ENCODE measurements around the gene PRDM5.
"Not testable (repeated sequence)": the region's sequence is repeated elsewhere in the genome, so short reads cannot be mapped to it uniquely, and the experiment has no call there.

Gene PRDM5

GRCh38 chr4:120658772-120659171 lies 263.8 kb downstream of the PRDM5 start:
- TF ChIP-seq CTCF (IDR thresholded peaks at IDR 0.05; ENCODE audit: low read depth, low read length, missing control alignments) = no peak
- no peak overlapping the region for H3K4me3 ChIP-seq (replicated peaks; ENCODE audit: low read depth, low read length)
- DNase-seq (ENCODE audit: extremely low read depth, low read depth) = no peak

- no peak for DNase-seq (ENCODE audit: extremely low read depth, low read depth)
- no peak for TF ChIP-seq CTCF (IDR thresholded peaks at IDR 0.05; ENCODE audit: low read depth, low read length, missing control alignments)
- H3K4me3 ChIP-seq (replicated peaks; ENCODE audit: low read depth, low read length) = no peak overlapping the region
These were observed 268.5 kb downstream of the PRDM5 start for GRCh38 chr4:120653804-120654573.

GRCh38 chr4:120648336-120648735 lies 274.2 kb downstream of the PRDM5 start:
- not testable (repeated sequence) for H3K4me3 ChIP-seq (replicated peaks; ENCODE audit: low read depth, low read length); DNase-seq (ENCODE audit: extremely low read depth, low read depth)

Data from HFF-Myc (cell line).